SK-N-SH (cell line): Measurements from ENCODE around the gene VPS26B.

Experiments
- CHD2 ChIP-seq: fragments of 150-350 bp; IDR thresholded peaks from 2 replicates; pipeline ENCODE4 v1.6.1; 2018; ENCODE audit warnings: low read length; ENCODE audit not compliant: partially characterized antibody
- CTCF ChIP-seq: fragments of 200-600 bp; sonication (generic); IDR thresholded peaks from 2 replicates; pipeline ENCODE4 v1.6.1; 2017; ENCODE audit warnings: antibody characterized with exemption, mild to moderate bottlenecking, moderate library complexity
- EP300 ChIP-seq, 2 experiments: IDR thresholded peaks; 2 replicates each; pipeline versions ENCODE4 v1.4.0 to v1.6.1; 2012; ENCODE audit warnings: borderline replicate concordance in 1 of 2, low read depth in 1 of 2, low read length in 1 of 2
- EZH2phosphoT487 ChIP-seq: fragments of 200-600 bp; sonication (generic); IDR thresholded peaks from 2 replicates; pipeline ENCODE4 v1.6.1; 2017; ENCODE audit warnings: low read depth, mixed run types, mild to moderate bottlenecking, antibody characterized with exemption, moderate library complexity, borderline replicate concordance
- FOXM1 ChIP-seq: IDR thresholded peaks from 2 replicates; pipeline ENCODE4 v1.4.0; 2012; ENCODE audit warnings: low read depth, mild to moderate bottlenecking
- GABPA ChIP-seq: IDR thresholded peaks from 2 replicates; pipeline ENCODE4 v1.4.0; 2012; ENCODE audit warnings: low read depth, mild to moderate bottlenecking
- POLR2AphosphoS5 ChIP-seq: IDR thresholded peaks from 2 replicates; pipeline ENCODE4 v1.6.1; 2012; ENCODE audit warnings: low read depth, low read length
- TAF1 ChIP-seq: IDR thresholded peaks from 2 replicates; pipeline ENCODE4 v1.6.1; 2012; ENCODE audit warnings: low read depth, mild to moderate bottlenecking, low read length, moderate library complexity, borderline replicate concordance
- TCF12 ChIP-seq: IDR thresholded peaks from 2 replicates; pipeline ENCODE4 v1.4.0; 2012
- USF1 ChIP-seq: IDR thresholded peaks from 2 replicates; pipeline ENCODE4 v1.4.0; 2012; ENCODE audit warnings: low read depth, borderline replicate concordance

GRCh38 chr11:134288486-134288885 is 64.0 kb downstream of the VPS26B start:
- TF ChIP-seq CHD2 (no peak), TAF1 (no peak), FOXM1 (no peak), CTCF (no peak), EZH2phosphoT487 (no peak), POLR2AphosphoS5 (no peak), TCF12 (no peak), USF1 (no peak), GABPA (no peak), EP300 (IDR thresholded peaks at IDR 0.05; ENCODE audit: borderline replicate concordance in 1 of 2, low read depth in 1 of 2, low read length in 1 of 2) (no peak)
